Islet of Langerhans (tissue), 1 donor: ENCODE data around the gene RASL12.
A peak's percentile ranks its signal among the peaks of the same experiment; 100 is the strongest.
"Not testable (repeated sequence)": the region's sequence is repeated elsewhere in the genome, so short reads cannot be mapped to it uniquely, and the experiment has no call there.

ENCODE experiments used
- FAIRE-seq: peaks from one replicate; lab custom pipeline; 2011; peaks lifted over from hg19 to GRCh38; lab: Jason Lieb, UNC

Gene RASL12

DNA sequence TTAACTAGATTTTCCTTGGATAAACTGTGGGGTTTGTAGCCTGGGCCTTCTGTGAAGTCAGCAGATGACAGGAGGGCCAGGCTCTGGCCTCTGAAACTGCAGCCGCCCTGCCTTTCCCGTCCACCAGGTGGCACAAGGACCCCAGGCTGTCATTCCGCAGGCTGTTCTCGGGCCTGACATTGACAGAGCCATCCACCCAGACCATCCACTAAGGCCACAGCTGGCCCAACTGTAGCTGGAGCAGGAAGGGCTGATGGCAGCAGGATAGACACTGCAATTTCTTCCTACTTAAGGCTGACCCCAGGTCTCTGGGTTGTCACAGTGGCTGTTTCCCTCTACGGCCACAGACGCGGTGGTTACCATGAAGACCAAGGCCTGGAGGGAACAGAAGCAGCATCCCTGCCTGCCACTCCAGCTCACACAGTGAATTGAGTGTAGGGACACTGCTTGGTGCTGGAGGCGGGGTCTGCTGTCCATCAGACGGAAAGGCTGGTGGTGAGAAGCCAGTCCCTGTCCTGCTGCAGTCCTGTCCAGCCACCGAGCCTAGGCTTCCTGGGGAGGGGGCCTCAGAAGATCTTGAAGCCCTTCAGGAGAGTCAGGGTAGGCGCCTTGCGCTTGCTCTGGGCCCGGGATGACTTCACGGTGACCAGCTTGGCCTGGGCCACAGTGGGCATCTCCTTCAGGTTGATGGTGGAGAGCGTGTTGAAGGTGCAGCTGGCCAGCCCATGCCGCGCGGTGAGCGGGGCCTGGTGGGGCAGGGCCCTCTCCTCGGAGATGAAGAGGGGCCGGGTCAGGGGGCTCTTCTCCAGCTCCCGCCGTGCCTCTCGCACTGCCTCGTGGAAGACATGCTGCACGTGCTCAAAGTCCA, 13.2 kb downstream of the RASL12 start:
- FAIRE-seq = no peak

DNA sequence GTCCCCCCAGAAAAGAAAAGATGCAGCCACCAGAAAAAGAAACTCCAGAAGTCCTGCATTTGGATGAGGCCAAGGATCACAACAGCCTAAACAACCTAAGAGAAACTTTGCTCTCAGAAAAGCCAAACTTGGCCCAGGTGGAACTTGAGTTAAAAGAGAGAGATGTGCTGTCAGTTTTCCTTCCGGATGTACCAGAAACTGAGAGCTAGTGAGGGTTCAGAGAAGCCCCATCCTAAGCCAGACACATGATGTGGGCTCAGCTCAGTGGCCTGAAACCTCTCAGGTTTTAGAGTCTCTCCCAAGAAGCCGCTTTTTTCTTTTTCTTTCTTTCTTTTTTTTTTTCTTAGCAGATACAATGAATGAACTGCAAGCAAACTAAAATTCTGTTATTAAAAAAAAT, 14.8 kb downstream of the RASL12 start:
- no peak for FAIRE-seq

DNA sequence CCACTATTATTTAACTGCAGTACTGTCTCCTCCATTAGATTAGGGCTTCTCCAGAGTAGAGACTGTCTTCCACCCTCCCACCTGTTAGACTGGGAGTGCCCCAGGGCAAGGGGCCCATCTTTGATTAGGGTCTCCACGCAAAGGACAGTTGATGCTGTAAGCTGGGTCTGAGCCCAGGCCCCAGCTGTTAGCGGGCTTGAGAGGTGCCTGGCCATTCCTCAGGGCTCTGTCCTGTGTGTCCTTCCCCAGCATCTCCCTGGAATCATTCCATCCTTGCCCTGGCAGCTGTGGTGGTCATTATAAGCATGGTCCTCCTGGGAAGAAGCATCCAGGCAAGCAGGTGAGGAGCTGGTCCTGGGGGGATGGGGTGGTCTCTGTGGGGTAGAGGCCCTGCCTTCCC, 16.5 kb downstream of the RASL12 start:
- no peak for FAIRE-seq

DNA sequence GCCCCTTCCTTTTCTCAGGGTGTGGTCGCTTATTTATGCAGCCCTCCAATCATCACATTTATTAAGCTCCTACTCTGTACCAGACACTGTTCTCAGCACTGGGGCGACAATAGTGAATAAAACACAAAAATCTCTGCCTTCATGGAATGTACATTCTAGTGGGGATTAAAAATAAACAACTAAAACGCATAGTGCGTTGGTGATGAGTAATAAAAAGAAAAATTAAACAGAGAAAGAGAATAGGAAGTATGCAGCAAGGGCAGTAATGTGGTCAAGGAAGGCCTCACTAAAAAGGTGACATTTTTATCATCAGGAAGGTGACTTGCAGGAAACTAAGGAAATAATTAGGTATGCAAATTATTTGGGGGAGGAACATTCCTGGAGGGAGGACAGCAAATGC, 17.5 kb downstream of the RASL12 start:
- FAIRE-seq = no peak

DNA sequence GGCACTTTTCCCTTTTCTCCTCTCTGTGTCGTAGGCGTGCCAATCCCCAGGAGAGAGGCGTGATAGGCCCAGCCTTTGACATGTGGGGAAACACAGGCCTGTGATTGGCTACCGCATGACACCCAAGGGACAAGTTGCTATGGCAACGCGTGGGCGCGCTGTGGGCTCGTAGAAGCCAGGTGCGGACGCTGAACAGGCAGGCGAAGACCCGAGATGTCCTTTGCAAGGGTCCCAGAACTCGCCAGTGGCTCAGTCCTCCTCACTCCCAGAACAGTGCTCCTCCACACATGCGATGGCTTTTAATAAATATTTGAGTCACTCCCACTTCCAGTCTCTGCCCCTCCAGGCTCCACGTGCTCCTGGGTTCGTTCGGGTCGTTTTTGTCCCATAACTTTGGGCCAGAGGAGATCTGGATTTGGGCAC, 18.4 kb downstream of the RASL12 start:
- FAIRE-seq = no peak

DNA sequence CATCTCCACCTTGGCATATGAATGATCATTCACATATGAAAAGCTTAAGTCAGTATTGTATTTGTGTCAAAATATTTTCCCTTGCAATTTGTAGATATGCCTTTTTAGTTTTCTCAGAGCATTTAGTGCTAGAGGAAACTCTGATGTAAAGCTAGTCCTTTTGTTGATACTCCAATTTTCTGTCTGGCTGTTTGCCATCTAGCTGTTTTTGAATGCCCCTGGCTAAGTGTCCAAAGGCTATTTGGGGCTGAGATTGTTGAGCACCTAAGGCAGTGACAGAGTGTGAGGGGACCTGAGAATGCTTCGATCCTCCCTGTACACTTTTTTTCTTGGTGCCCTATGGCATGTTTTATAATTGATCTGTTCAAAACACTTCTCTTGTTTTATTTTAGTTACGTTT, 19.6 kb downstream of the RASL12 start:
- no peak for FAIRE-seq

DNA sequence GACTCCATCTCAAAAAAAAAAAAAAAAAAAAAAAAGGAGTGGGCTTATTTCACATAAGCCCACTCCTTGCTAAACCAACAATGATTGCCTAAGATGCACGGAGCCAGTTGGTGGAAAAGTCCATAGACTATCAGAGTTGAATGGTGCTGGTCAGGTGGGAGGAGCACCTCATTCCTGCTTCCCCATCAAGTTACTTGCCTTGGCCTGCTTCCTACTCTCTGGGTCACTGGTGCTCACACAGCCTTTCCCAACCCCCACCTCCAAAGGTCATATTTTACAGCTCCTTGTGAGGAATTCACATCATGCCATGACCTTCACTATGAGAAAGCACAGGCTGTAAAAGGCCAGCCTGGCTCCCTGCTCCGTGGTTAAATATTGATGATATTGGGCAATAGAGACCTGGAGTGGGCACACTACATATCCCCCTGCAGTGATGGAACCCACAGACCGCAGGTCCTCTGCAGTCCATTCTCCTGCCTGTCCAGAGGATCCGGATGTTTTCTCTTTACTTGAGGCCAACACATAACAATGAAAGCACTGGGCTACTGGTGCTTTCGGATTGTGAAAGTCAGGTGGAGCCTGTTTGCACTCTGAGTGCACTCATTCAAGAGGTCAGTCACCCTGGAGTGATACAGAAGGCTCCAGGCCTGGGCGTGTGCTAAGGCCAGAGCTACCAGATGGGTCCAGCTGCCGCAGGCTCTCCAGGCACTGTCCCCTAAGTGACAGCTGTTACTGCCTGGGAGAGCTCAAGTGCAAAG, 22.9 kb downstream of the RASL12 start, which contains the start of gene SLC51B:
Gene SLC51B, plus strand, starts transcription at position 664 of the 758 bp plus-strand sequence. CDS start 4,618 bp downstream, outside the sequence.
- no peak for FAIRE-seq

DNA sequence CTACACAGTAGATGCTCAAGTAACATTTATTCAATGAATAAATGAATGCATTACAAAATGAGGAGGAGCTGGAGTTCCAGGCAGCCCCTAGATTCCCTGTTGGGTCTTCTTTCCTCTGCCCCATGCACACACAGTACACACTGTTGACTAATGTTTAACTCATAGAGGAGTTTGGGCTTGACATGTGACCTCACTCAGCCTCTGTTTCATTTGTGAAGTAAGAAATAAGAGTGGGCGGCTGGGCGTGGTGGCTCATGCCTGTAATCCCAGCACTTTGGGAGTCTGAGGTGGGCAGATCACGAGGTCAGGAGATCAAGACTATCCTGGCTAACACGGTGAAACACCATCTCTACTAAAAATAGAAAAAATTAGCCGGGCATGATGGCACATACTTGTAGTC, 23.6 kb downstream of the RASL12 start:
- not testable (repeated sequence) for FAIRE-seq

DNA sequence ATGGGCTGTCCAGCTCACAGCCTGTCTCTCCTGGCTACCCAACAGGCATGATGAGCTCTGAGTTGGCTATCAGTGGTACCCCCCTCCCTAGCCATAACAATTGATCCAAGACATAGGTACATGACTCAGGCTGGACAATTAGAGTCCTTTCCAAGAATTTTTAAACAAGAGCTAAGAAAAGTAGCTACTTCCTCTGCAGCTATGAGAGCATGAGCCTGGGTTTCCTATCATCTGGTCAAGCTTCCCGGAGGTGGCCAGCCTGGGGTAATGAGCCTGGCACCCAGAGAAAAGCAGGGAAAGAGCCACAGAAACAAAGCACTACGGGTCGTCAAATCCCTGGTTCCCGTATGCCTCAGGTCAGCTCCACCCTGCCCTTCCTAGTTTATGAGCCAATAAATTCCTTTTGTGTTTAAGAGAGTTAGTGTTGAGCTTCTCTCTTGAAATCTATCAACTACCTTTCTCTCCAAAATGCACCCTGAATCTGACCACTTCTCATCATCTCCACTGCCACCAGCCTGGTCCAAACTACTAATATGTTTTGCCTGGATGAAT, 24.9 kb downstream of the RASL12 start:
- FAIRE-seq = no peak

DNA sequence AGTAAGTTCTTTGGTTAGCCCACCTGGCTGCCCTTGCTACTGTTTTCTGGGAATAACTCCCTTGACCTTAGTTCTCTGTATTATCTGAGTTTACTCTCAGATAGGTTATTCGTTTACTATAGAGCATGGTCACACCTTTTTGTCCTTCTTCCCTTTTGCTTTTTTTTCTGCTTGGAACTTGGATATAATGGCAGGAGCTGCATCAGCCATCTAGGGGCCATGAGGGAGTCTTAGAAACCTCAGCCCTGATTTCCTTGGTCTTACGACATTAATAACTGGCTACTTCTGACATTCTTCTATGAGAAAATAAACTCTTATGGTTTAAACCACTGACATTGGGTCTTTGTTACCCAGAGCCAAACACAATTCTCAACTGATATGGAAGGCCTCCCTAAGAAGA, 26.0 kb downstream of the RASL12 start:
- no peak for FAIRE-seq

DNA sequence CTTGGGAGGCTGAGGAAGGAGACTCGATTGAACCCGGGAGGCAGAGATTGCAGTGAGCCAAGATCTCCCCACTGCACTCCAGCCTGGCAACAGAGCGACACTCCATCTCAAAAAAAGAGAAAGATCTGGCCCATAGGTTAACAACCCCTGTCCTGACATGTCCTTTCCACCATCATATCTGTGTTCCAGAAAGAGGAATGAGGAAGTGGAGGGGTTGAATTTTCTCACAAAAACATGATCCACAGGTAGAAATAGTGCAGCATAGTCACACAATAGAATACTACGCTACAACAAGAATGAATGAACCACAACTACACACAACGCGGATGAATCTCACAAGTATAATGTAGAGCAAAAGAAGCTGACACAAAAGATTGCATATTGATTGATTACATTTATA, 27.3 kb downstream of the RASL12 start:
- FAIRE-seq = no peak

DNA sequence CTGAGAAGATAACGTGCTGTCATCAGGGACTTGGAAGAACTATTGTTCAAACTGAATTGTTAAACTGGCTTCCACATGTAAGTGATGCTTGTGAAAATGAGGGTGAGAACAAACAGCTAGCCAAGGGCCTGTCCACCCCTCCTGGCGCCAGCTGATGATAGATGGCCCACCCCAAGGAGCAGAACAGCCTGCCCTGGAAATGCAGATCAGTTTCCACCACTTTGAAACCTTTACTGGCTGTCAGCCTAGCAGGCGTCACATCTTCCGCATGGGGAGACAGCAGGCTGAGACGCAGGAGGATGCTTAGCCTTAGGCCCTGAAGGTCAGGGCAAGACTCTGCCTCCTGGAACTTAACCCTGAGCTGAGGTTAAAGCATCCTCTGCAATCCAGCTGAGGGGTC, 29.0 kb downstream of the RASL12 start:
- FAIRE-seq = no peak

DNA sequence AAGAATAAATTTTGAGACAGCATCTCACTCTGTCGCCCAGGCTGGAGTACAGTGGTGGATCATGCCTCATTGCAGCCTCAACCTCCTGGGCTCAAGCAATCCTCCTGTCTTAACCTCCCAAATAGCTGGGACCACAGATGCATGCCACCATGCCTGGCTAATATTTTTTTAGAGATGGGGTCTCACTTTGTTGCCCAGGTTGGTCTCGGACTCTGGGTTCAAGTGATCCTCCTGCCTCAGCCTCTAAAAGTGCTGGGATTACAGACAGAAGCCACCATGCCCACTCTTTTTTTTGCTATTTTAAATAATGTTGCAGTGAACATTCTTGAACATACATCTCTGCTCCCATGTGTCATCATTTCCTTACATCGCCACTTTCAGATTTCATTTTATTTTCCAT, 29.4 kb downstream of the RASL12 start:
- FAIRE-seq = no peak

DNA sequence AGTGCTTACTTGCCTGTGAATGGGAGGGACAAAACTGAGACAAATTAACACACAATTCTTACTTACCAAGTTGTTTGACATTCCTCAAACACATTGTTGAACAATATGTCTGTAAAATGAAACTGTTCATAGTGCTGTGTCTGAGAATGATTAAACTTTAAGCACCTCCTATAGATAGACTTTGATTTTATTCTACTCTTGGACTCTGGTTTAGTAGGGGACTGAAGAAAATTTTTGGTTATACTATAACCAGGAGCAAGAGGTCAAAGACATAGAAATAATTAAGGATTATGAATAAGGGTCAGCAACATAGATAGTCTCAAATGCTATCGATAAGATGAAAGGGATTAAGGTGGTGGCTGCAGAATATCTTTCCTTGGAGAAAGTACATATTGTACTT, 30.5 kb downstream of the RASL12 start:
- FAIRE-seq = no peak

DNA sequence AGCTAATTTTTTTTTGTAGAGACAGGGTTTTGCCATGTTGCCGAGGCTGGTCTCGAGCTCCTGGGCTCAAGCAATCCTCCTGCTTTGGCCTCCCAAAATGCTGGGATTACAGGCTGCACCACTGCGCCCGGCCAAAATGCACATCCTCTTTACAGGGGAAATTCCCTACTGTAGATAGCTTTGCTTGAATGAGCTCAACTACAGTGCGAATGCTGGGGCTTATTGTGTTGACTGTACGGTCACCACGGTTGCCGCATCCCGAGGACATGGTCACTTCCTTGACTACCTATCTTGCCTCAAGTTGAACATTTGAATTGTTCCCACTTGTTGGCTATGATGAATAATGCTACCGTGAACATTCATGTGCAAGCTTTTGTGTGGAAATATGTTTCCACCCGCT, 33.1 kb downstream of the RASL12 start:
- no peak for FAIRE-seq

DNA sequence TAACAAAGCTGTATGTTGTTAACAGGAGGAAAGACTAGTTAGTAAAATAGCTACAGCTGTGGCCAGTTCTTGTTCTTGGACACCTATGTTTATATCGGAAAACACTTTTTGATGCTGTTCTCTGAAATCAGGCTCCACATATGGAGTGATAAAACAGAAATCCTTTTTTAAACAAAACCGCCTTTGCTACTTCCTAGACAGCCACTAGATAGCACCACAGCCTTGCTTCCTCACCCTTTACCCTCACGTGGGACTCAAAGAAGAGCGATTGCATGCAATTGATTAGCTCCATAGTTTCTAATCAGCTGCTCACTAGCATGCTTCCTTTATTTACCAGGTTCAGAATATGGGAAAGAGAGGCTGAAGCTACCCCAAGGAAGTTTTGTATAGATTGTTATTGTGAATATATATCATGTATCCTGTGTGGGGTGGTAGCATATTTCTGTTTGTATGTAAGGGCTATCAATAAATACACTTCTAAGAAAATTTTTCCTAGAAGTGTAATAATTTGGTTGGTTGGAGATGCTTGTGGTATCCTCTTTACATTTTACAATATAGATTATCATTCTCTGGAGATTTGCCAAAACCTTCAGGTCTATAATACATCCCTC, 34.0 kb downstream of the RASL12 start:
- peak; percentile 49 for FAIRE-seq

DNA sequence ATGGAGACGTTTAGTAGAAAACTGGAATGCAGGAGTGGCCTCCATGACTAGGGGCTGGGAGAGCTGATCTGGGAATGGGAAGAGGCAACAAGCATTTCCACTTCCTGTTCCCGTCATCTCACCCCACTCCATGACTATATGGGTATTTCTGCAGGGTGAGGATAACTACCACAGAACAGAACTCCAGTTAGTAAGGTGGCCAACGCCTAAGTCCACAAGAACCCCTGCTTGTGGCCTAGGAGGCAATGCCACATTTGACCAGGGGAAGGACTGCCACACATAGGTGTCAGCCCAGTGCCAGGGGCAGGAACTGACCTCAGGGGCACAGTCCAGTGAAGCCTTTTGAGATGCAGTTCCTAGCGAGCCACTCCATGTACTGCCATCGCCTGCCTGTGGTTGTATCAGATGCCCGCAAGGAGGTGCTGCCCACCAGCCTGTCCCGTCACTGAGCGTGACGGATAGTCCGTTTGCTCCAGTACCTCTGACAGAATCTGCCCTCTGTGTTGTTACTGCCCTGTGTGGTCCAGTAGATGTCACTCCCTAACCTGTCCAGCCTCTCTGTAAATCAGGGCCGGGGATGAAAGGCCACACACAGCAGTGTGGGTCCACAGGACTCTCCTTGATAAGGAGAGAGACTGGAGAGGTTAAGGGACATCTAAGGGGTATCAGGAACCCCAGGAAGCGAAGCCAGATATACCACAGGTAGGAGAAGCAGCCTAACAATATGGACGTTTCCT, 34.8 kb downstream of the RASL12 start:
- no peak for FAIRE-seq

DNA sequence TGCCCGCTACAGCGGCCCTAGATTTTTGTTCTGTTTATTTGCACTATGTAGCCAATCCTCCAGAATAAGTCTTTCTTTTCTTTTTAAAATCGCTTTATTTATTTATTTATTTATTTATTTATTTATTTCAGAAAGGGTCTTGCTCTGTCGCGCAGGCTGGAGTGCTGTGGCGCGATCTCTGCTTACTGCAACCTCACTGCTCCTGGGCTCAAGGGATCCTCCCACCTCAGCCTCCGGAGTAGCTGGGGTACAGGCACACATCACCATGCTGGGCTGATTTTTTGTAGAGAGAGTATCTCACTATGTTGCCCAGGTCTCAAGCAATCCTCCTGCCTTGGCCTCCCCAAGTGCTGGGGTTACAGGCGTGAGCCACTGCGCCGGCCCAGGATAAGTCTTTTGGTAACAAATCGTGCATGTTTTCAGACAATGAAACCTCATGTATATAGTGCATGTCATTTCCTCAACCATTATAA, 38.0 kb downstream of the RASL12 start:
- no peak for FAIRE-seq

DNA sequence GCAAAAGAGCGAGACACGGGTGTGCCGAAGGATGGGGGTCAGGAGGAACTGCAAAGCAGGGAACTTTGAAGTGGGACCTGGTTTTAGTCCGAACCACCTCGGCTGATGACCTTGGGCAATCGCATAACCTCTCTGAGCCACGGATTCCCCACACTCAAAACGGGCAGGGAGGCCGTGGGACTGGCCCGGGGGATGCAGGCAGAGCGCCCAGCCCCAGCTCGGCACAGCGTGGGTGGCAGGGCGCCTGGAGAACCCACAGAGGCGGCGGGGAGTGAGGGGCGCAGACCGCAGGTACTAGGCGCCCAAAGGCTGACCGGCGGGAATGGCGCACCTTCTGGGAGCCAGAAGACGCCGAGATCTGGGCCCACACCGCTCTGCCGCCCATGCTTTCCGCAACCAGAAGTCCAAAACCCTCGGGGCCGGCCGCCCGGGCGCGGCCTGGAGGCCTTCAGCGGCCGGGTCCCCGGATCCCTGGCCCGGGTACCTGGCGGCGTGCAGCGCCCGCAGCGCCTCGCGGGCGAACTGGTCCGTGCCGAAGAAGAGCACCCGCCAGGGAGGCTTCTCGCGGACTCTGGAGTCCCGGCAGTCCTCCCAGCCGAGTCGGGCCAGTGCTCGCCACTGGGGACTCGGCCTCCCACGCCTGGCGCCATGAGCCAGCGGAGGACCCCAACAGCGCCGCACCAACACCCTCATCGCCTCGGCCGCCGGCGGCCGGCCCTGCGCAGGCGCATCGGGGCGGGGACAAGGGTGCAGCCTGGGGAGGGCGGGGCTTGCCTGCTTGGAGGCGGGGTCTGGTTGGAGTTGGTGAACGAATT, 38.7 kb downstream of the RASL12 start, which contains the start of gene MTFMT:
Gene MTFMT, minus strand, starts transcription at position 719 of the 815 bp plus-strand sequence. Its CDS starts 26 bp downstream, at position 693.
- FAIRE-seq = no peak

DNA sequence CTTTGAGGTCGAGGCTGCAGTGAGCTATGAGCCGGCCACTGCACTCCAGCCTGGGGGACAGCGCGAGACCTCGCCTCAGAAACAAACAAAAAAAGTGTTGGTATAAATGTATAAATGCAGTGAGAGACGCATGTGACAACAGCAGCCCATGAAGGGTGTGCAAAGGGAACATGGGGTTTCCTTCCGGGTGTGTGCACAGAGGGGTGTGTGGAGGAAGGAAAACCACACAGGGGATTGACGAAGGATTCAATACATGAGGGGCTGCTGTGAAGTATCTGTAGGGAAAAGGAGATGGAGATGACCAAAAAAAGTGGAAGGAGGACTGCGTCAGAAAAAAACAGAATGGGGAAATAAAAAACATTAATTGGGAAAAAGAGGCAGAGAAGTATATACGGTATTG, 39.5 kb downstream of the RASL12 start:
- no peak for FAIRE-seq

DNA sequence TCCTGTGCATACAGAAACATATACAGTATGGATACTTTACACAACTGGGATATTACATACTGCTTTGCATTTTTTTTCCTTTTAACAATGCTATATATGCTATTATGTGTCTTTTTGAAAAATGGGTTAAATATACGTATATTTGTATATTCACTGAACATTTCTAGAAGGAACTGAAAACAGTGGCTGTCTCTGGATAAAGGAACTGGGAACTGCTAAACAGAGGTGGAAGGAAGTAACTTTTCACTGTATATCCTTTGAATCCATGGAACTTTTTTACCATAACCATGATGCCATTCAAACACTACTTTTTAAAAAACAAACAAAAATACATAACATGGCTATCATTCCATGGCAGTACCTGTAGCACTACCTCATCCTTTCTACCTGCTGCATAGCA, 40.2 kb downstream of the RASL12 start:
- no peak for FAIRE-seq
